Keratinocyte (primary cell): ENCODE measurements around the gene ANAPC10. TPM values are rescaled to one million over a fixed set of nuclear protein-coding genes. Genes with fewer than 3 reads are reported as not detected.

Experiments used
- DNase-seq: peaks from one replicate; pipeline ENCODE4 v3.0.0-alpha.2; 2011; ENCODE audit warnings: low read depth, missing footprints, low spot score
- FAIRE-seq: peaks from 2 replicates; lab custom pipeline; 2011; peaks lifted over from hg19 to GRCh38; lab: Jason Lieb, UNC
- H2AFZ ChIP-seq: 2 replicates; pipeline ENCODE4 v1.6.0; 2012; ENCODE audit warnings: low read length, control low read depth, inconsistent platforms; ENCODE audit not compliant: control insufficient read depth
- H3K27ac ChIP-seq: 2 replicates; pipeline ENCODE4 v1.5.1; 2011; ENCODE audit warnings: low read length; ENCODE audit not compliant: control insufficient read depth, insufficient read depth
- H3K27me3 ChIP-seq: 3 replicates; pipeline ENCODE4 v1.6.0; 2011; ENCODE audit warnings: low read length; ENCODE audit not compliant: control insufficient read depth, insufficient read depth; ENCODE audit errors: extremely low read depth
- H3K36me3 ChIP-seq, 2 experiments: 2 replicates in 1 of 2; 3 replicates in 1 of 2; pipeline ENCODE4 v1.5.1; 2011; ENCODE audit warnings: low read length in 2 of 2, mild to moderate bottlenecking in 1 of 2; ENCODE audit not compliant: control insufficient read depth in 2 of 2, insufficient read depth in 2 of 2; ENCODE audit errors: extremely low read depth in 1 of 2
- H3K4me1 ChIP-seq: 3 replicates; pipeline ENCODE4 v1.5.1; 2011; ENCODE audit warnings: low read length; ENCODE audit not compliant: control insufficient read depth, insufficient read depth; ENCODE audit errors: extremely low read depth
- H3K4me2 ChIP-seq: 3 replicates; pipeline ENCODE4 v1.6.0; 2011; ENCODE audit warnings: low read depth, low read length; ENCODE audit not compliant: control insufficient read depth, insufficient read depth; ENCODE audit errors: extremely low read depth
- H3K4me3 ChIP-seq, 3 experiments: fragments of 200-600 bp in 1 of 3; sonication (generic) in 1 of 3; 2 replicates in 2 of 3; 3 replicates in 1 of 3; pipeline ENCODE4 v1.5.1; 2011 to 2016; ENCODE audit warnings: low read length in 3 of 3, mild to moderate bottlenecking in 3 of 3, control low read depth in 2 of 3, inconsistent platforms in 1 of 3, low read depth in 1 of 3, mixed read lengths in 1 of 3, mixed run types in 1 of 3, moderate library complexity in 1 of 3; ENCODE audit not compliant: control insufficient read depth in 2 of 3, insufficient read depth in 2 of 3; ENCODE audit errors: extremely low read depth in 1 of 3
- H3K79me2 ChIP-seq: 2 replicates; pipeline ENCODE4 v1.6.0; 2012; ENCODE audit warnings: low read length; ENCODE audit not compliant: control insufficient read depth, insufficient read depth
- H3K9ac ChIP-seq: 3 replicates; pipeline ENCODE4 v1.6.0; 2011; ENCODE audit warnings: low read length; ENCODE audit not compliant: control insufficient read depth, insufficient read depth; ENCODE audit errors: extremely low read depth
- H3K9me1 ChIP-seq: 3 replicates; pipeline ENCODE4 v1.6.0; 2011; ENCODE audit warnings: low read length; ENCODE audit not compliant: control insufficient read depth, insufficient read depth; ENCODE audit errors: extremely low read depth
- H3K9me3 ChIP-seq: 2 replicates; pipeline ENCODE4 v1.5.1; 2012; ENCODE audit warnings: low read depth, low read length; ENCODE audit not compliant: control insufficient read depth
- H4K20me1 ChIP-seq: 3 replicates; pipeline ENCODE4 v1.6.0; 2011; ENCODE audit warnings: low read length; ENCODE audit not compliant: control insufficient read depth, insufficient read depth; ENCODE audit errors: extremely low read depth
- CTCF ChIP-seq, 3 experiments: IDR thresholded peaks in 1 of 3; conservative IDR thresholded peaks in 1 of 3; optimal IDR thresholded peaks in 1 of 3; 2 replicates in 2 of 3; 3 replicates in 1 of 3; pipeline versions ENCODE3 to v1.5.1; 2011; ENCODE audit warnings: low read length in 3 of 3, mild to moderate bottlenecking in 3 of 3, moderate library complexity in 2 of 3, control low read depth in 1 of 3, inconsistent platforms in 1 of 3; ENCODE audit not compliant: insufficient read depth in 2 of 3; ENCODE audit errors: extremely low read depth in 1 of 3
- EZH2 ChIP-seq: IDR thresholded peaks from one replicate; pipeline ENCODE4 v1.6.1; 2012; ENCODE audit warnings: inconsistent platforms, mild to moderate bottlenecking, low read length, moderate library complexity
- dilution Hi-C: fragments of 300-500 bp; cut with MboI; formaldehyde crosslinking; loops from one replicate; pipeline ENCODE4 v1.7.0; 2020; ENCODE audit warnings: low sequenced_read_pairs; ENCODE audit not compliant: extremely low pct_ligation_motif_present
- polyA plus RNA-seq, 5 experiments: library from polyadenylated mRNA; depleted of rRNA in 3 of 5; stranded (reverse) in 3 of 5; stranded (forward) in 1 of 5; unstranded in 1 of 5; fragments of >200 nt; gene quantifications; 1 replicate in 1 of 5; 2 replicates in 3 of 5; 3 replicates in 1 of 5; pipeline versions ENCODE4 v1.2.1 to v1.2.3, GENCODE V29; 2011 to 2012; ENCODE audit warnings: missing spikeins in 2 of 5, low read depth in 1 of 5, low replicate concordance in 1 of 5

Gene ANAPC10
- polyA plus RNA-seq, 1 donor (not counting 4 experiments of a cell fraction or from before 2014, with no cell fraction given), result 34.3 TPM

DNA sequence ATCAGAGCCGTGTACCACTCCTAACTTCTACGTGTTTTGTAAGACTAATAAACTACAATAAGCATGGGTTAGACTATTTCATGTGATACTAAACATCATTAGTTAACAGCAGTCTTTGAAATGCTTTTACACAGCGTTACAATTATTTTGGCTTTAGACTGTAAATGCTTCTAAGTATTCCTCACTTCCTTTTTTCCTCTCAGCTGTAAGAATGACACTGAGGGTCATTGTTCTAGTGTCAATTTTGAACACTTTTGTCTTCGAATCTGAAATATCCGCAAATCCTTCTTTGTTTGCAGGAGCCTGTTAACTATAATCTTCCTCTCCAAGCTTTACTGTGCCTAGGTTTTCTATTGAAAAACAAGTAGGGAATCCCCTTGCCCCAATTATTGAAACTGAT lies 1.7 kb upstream of the ANAPC10 start:
- Histone ChIP-seq H3K36me3 (peaks cover 3 to 7% of the 10 kb centered on the region in 2 experiments), H3K79me2 (peaks cover 91% of the 10 kb centered on the region), H3K9ac (peak overlapping the region; percentile 94), H3K4me2 (peak overlapping the region; percentile 89), H3K9me3 (no peaks in the 10 kb centered on the region), H3K4me3 (peak overlapping the region; percentile 68 to 94 (median 86)), H3K9me1 (peaks cover 8% of the 10 kb centered on the region), H4K20me1 (peaks cover 10% of the 10 kb centered on the region), H3K27ac (peak overlapping the region; percentile 89), H3K4me1 (peaks cover 22% of the 10 kb centered on the region), H3K27me3 (no peaks in the 10 kb centered on the region), H2AFZ (no peak overlapping the region)
- no peak for TF ChIP-seq CTCF (optimal IDR thresholded peaks at IDR 0.05 in 1 of 3, IDR thresholded peaks at IDR 0.05 in 1 of 3, conservative IDR thresholded peaks at IDR 0.05 in 1 of 3; ENCODE audit: extremely low read depth in 1 of 3, insufficient read depth in 2 of 3, low read length in 3 of 3)
- TF ChIP-seq EZH2, result no peak
- peak; percentile 26 for FAIRE-seq
- DNase-seq, result no peak
- dilution Hi-C loops, result no loop called here

DNA sequence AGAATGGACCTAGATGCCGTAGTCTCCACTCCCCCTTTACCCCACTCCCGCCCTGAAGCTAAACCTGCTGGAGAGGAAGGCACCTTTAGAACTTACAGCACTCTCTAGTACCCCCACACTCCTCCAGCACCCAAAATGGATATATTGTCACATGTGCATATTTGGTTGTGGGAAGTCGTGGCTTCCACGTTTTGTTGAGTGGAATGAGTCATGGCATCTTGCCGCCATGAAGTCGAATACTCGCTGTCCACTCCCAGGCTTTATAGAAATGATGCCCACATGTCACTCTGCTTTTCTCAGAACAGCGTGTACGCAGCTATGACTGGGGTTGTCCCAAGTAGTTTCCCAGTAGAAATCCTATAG lies 660 bp upstream of the ANAPC10 start:
- DNase-seq (no peak), FAIRE-seq (peak; percentile 67)
- peak overlapping the region; percentile 89 for H3K4me2 ChIP-seq

More for the DNA sequence above, 660 bp upstream of the ANAPC10 start:
- peaks cover 8% of the 10 kb centered on the region for H3K9me1 ChIP-seq
- H3K27ac ChIP-seq, result peak overlapping the region; percentile 89
- H3K4me1 ChIP-seq, result peaks cover 22% of the 10 kb centered on the region
- dilution Hi-C loops, result no loop called here
- peaks cover 3 to 14% of the 10 kb centered on the region in 2 experiments for H3K36me3 ChIP-seq
- peaks cover 10% of the 10 kb centered on the region for H4K20me1 ChIP-seq
- no peak for TF ChIP-seq CTCF (optimal IDR thresholded peaks at IDR 0.05 in 1 of 3, IDR thresholded peaks at IDR 0.05 in 1 of 3, conservative IDR thresholded peaks at IDR 0.05 in 1 of 3; ENCODE audit: extremely low read depth in 1 of 3, insufficient read depth in 2 of 3, low read length in 3 of 3)
- TF ChIP-seq EZH2, result no peak
- H3K4me3 ChIP-seq, result peak overlapping the region; percentile 68 to 94 (median 86)
- no peaks in the 10 kb centered on the region for H3K27me3 ChIP-seq
- peaks cover 91% of the 10 kb centered on the region for H3K79me2 ChIP-seq
- H3K9me3 ChIP-seq, result peaks cover 4% of the 10 kb centered on the region
- H2AFZ ChIP-seq, result peak overlapping the region; percentile 98
- H3K9ac ChIP-seq, result peak overlapping the region; percentile 94
